ENCODE measurements around the gene CR1.
"Not testable (repeated sequence)": the region's sequence is repeated elsewhere in the genome, so short reads cannot be mapped to it uniquely, and the experiment has no call there.

Gene CR1

GRCh38 chr1:207503950-207504349 lies 8.0 kb downstream of the CR1 start:
- DNase-seq (ENCODE audit: low spot score), result peak; percentile 52

GRCh38 chr1:207504438-207504837 lies 8.5 kb downstream of the CR1 start:
- peak; percentile 32 for DNase-seq (ENCODE audit: low spot score)

GRCh38 chr1:207510444-207510843 lies 14.5 kb downstream of the CR1 start:
- no peak for DNase-seq (ENCODE audit: low spot score)

GRCh38 chr1:207514890-207515289 lies 18.9 kb downstream of the CR1 start:
- no peak for DNase-seq (ENCODE audit: low spot score)

- DNase-seq (ENCODE audit: low spot score), result no peak
Measured at GRCh38 chr1:207516729-207517128, 20.8 kb downstream of the CR1 start.

GRCh38 chr1:207518608-207519236 lies 22.8 kb downstream of the CR1 start:
- peak; percentile 46 for DNase-seq (ENCODE audit: low spot score)

- DNase-seq (ENCODE audit: low spot score), result peak; percentile 91
Measured at GRCh38 chr1:207519505-207520399, 23.8 kb downstream of the CR1 start.

- DNase-seq (ENCODE audit: low spot score), result peak; percentile 83
Measured at GRCh38 chr1:207520400-207521345, 24.7 kb downstream of the CR1 start.

GRCh38 chr1:207525239-207525638 lies 29.3 kb downstream of the CR1 start:
- DNase-seq (ENCODE audit: low spot score), result not testable (repeated sequence)

- not testable (repeated sequence) for DNase-seq (ENCODE audit: low spot score)
Measured at GRCh38 chr1:207528401-207528800, 32.4 kb downstream of the CR1 start.

GRCh38 chr1:207536263-207536662 lies 40.3 kb downstream of the CR1 start:
- not testable (repeated sequence) for DNase-seq (ENCODE audit: low spot score)

- not testable (repeated sequence) for DNase-seq (ENCODE audit: low spot score)
Measured at GRCh38 chr1:207546677-207547357, 50.9 kb downstream of the CR1 start.

- DNase-seq (ENCODE audit: low spot score), result not testable (repeated sequence)
Measured at GRCh38 chr1:207554823-207555222, 58.9 kb downstream of the CR1 start.

GRCh38 chr1:207565546-207566468 lies 69.8 kb downstream of the CR1 start:
- DNase-seq (ENCODE audit: low spot score), result peak; percentile 31

- not testable (repeated sequence) for DNase-seq (ENCODE audit: low spot score)
Measured at GRCh38 chr1:207571926-207572325, 76.0 kb downstream of the CR1 start.

GRCh38 chr1:207573074-207573473 lies 77.1 kb downstream of the CR1 start:
- not testable (repeated sequence) for DNase-seq (ENCODE audit: low spot score)

GRCh38 chr1:207575381-207575780 lies 79.4 kb downstream of the CR1 start:
- DNase-seq (ENCODE audit: low spot score), result not testable (repeated sequence)

- DNase-seq (ENCODE audit: low spot score), result no peak
Measured at GRCh38 chr1:207578796-207579435, 83.0 kb downstream of the CR1 start.

GRCh38 chr1:207579436-207579799 lies 83.5 kb downstream of the CR1 start:
- peak; percentile 85 for DNase-seq (ENCODE audit: low spot score)
